Prostate gland (tissue), 2 donors: ENCODE measurements around the gene C2CD4C. TPM values are rescaled to one million over a fixed set of nuclear protein-coding genes. Genes with fewer than 3 reads are reported as not detected.
A peak's percentile ranks its signal among the peaks of the same experiment; 100 is the strongest.

Experiments
- DNase-seq: peaks from one replicate; pipeline ENCODE4 v3.0.0-alpha.2; 2019; ENCODE audit warnings: low spot score
- H3K27ac ChIP-seq, 2 donors: fragments of 200-600 bp; sonication (generic); 2 replicates each; pipeline ENCODE4 v1.5.1; 2017 to 2019
- H3K27me3 ChIP-seq: fragments of 200-600 bp; sonication (generic); replicated peaks from 2 replicates; pipeline ENCODE4 v1.5.1; 2019; ENCODE audit not compliant: insufficient read depth
- H3K36me3 ChIP-seq, 2 donors: fragments of 200-600 bp; sonication (generic); 1 replicate in 1 of 2; 2 replicates in 1 of 2; pipeline versions ENCODE4 v1.5.1 to v1.8.1; 2017 to 2019
- H3K4me1 ChIP-seq: fragments of 200-600 bp; sonication (generic); replicated peaks from 2 replicates; pipeline ENCODE4 v1.5.1; 2019
- H3K4me3 ChIP-seq, 2 donors: fragments of 200-600 bp; sonication (generic); 2 replicates each; pipeline ENCODE4 v1.5.1; 2017 to 2019
- H3K9me3 ChIP-seq: fragments of 200-600 bp; sonication (generic); 2 replicates; pipeline ENCODE4 v1.5.1; 2017
- CTCF ChIP-seq, 4 experiments: fragments of 200-600 bp in 2 of 4; fragments of 450-650 bp in 2 of 4; sonication (generic) in 2 of 4; IDR thresholded peaks; 1 replicate in 3 of 4; 2 replicates in 1 of 4; pipeline ENCODE4 v1.5.1; 2016 to 2019; ENCODE audit warnings: antibody characterized with exemption in 4 of 4, mild to moderate bottlenecking in 2 of 4, moderate library complexity in 2 of 4
- POLR2A ChIP-seq: fragments of 450-650 bp; IDR thresholded peaks from one replicate; pipeline ENCODE4 v1.6.1; 2016; ENCODE audit warnings: antibody characterized with exemption, mild to moderate bottlenecking
- POLR2AphosphoS5 ChIP-seq: sonication (generic); formaldehyde crosslinking; IDR thresholded peaks from one replicate; pipeline ENCODE4 v1.6.1; 2017; ENCODE audit warnings: antibody characterized with exemption
- WGBS: methylation state at CpG from one replicate; pipeline ENCODE4 v1.1.5; 2018; 5-methylcytosine and 5-hydroxymethylcytosine counted together
- intact Hi-C: fragments of 100-400 bp; cut with DNase I; formaldehyde crosslinking; loops from one replicate; pipeline ENCODE4 v1.14.2; 2022
- total RNA-seq, 2 donors: library from RNA; depleted of rRNA; stranded (reverse); fragments of >200 nt; gene quantifications; one replicate each; pipeline ENCODE4 v1.1.0, GENCODE V29; 2016

The C2CD4C gene
- 1 to 10 TPM in 1 of 2 donors, under 1 TPM in 1; 0.59 to 3.1 TPM for total RNA-seq

GRCh38 chr19:408902-409515 lies at the start of gene C2CD4C:
C2CD4C (minus strand) TSS chr19:409147; CDS start chr19:408361, 786 bp downstream.
- under 1% methylated on average over 44 of the region's 80 CpGs for WGBS
- H3K27ac ChIP-seq = no peak within 1 kb of the TSS
- DNase-seq = no peak
- H3K27me3 ChIP-seq = no peaks in the 10 kb centered on the region
- TF ChIP-seq CTCF (IDR thresholded peaks at IDR 0.05) (no peak), POLR2A (no peak), POLR2AphosphoS5 (no peak)
- H3K4me1 ChIP-seq = peaks cover 14% of the 10 kb centered on the region
- H3K9me3 ChIP-seq = no peaks in the 10 kb centered on the region
- peak within 1 kb of the TSS; percentile 27 to 33 for H3K4me3 ChIP-seq
- no peaks in the 10 kb centered on the region for H3K36me3 ChIP-seq
- intact Hi-C loops = no loop called here

DNA sequence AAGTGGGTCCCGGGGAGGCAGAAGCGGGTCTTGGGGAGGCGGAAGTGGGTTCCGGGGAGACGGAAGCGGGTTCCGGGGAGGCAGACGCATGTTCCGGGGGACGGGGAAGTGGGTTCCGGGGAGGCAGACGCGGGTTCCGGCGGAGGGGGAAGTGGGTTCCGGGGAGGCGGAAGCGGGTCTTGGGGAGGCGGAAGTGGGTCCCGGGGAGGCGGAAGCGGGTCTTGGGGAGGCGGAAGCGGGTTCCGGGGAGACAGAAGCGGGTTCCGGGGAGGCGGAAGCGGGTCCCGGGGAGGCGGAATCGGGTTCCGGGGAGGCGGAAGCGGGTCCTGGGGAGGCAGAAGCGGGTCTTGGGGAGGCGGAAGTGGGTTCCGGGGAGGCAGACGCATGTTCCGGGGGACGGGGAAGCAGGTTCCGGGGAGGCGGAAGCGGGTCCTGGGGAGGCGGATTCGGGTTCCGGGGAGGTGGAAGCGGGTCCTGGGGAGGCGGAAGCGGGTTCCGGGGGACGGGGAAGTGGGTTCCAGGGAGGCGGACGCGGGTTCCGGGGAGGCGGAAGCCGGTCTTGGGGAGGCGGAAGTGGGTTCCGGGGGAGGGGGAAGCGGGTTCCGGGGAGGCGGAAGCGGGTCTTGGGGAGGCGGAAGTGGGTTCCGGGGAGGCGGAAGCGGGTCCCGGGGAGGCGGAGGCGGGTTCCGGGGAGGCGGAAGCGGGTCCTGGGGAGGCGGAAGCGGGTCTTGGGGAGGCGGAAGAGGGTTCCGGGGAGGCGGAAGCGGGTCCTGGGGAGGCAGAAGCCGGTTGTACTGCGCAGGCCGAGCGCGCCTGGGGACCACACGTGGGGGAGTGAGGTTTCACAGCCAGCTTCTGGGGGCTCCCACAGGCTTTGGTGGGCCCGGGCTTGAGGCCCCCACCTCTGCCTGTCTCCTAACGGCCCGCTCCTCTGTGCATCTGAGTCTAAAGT lies 49.4 kb upstream of the C2CD4C start:
- intact Hi-C loops = no loop called here
- no peak for DNase-seq
- no peaks in the 10 kb centered on the region for H3K4me1 ChIP-seq
- H3K27me3 ChIP-seq = no peaks in the 10 kb centered on the region
- 94% methylated on average over 89 of the region's 89 CpGs for WGBS
- no peaks in the 10 kb centered on the region for H3K9me3 ChIP-seq
- no peak overlapping the region for H3K27ac ChIP-seq
- H3K4me3 ChIP-seq = no peak overlapping the region
- no peaks in the 10 kb centered on the region for H3K36me3 ChIP-seq
- no peak for TF ChIP-seq POLR2AphosphoS5
- TF ChIP-seq CTCF (IDR thresholded peaks at IDR 0.05) = no peak
- TF ChIP-seq POLR2A = no peak

- Histone ChIP-seq H3K27ac (no peak overlapping the region), H3K9me3 (no peaks in the 10 kb centered on the region), H3K27me3 (no peaks in the 10 kb centered on the region), H3K4me1 (no peaks in the 10 kb centered on the region), H3K4me3 (no peak overlapping the region), H3K36me3 (no peaks in the 10 kb centered on the region)
- intact Hi-C loops = no loop called here
- TF ChIP-seq POLR2A = no peak
- no peak for TF ChIP-seq CTCF (IDR thresholded peaks at IDR 0.05)
- TF ChIP-seq POLR2AphosphoS5 = no peak
- WGBS = 96% methylated on average over 30 of the region's 30 CpGs
- no peak for DNase-seq
Observed at GRCh38 chr19:457636-458035, 48.7 kb upstream of the C2CD4C start.

DNA sequence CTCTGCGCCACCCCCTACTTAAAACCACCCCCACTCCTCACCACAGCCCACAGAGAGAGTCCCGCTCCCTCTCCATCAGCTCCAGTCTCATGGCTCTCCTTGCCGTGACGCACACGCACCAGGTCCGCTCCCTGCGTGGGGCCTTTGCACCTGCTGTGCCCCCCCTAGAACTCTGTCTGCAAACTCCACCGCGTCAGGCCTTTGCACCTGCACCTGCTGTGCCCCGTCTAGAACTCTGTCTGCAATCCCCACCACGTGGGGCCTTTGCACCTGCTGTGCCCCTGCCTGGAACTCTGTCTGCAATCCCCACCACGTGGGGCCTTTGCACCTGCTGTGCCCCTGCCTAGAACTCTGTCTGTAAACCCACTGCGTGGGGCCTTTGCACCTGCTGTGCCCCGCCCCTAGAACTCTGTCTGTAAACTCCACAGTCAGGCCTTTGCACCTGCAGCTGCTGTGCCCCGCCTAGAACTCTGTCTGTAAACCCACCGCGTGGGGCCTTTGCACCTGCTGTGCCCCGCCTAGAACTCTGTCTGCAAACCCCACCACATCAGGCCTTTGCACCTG lies 47.7 kb upstream of the C2CD4C start:
- 81% methylated on average over 18 of the region's 18 CpGs for WGBS
- intact Hi-C loops = no loop called here
- Histone ChIP-seq H3K9me3 (no peaks in the 10 kb centered on the region), H3K27me3 (no peaks in the 10 kb centered on the region), H3K4me3 (no peak overlapping the region), H3K4me1 (no peaks in the 10 kb centered on the region), H3K36me3 (no peaks in the 10 kb centered on the region), H3K27ac (no peak overlapping the region)
- DNase-seq = no peak
- TF ChIP-seq CTCF (IDR thresholded peaks at IDR 0.05) = no peak
- no peak for TF ChIP-seq POLR2A
- no peak for TF ChIP-seq POLR2AphosphoS5
